DND-41 (cell line): ENCODE results near the gene ABHD16A.

Experiments
- ATAC-seq: fragments of 200-7000 bp; cut with Tn5 transposase; 3 replicates; pipeline ENCODE4 v1.9.1; 2021; ENCODE audit warnings: low read depth; ENCODE audit not compliant: insufficient read depth
- DNase-seq: peaks from one replicate; pipeline ENCODE4 v3.0.0-alpha.2; 2020
- H2AFZ ChIP-seq: 2 replicates; pipeline ENCODE4 v1.6.0; 2012; ENCODE audit warnings: low read depth, low read length
- H3K27ac ChIP-seq: 2 replicates; pipeline ENCODE4 v1.5.1; 2012; ENCODE audit warnings: low read length, inconsistent platforms
- H3K27me3 ChIP-seq: fragments of 200-600 bp; sonication (generic); 2 replicates; pipeline ENCODE4 v1.6.0; 2012; ENCODE audit warnings: low read length, mild to moderate bottlenecking, inconsistent platforms; ENCODE audit not compliant: insufficient read depth, poor library complexity
- H3K36me3 ChIP-seq: 2 replicates; pipeline ENCODE4 v1.5.1; 2012; ENCODE audit warnings: low read length, inconsistent platforms; ENCODE audit not compliant: insufficient read depth
- H3K4me1 ChIP-seq: 2 replicates; pipeline ENCODE4 v1.5.1; 2012; ENCODE audit warnings: mild to moderate bottlenecking, low read length; ENCODE audit not compliant: insufficient read depth
- H3K4me2 ChIP-seq: 2 replicates; pipeline ENCODE4 v1.6.0; 2012; ENCODE audit warnings: mild to moderate bottlenecking, moderate library complexity, low read length, inconsistent platforms; ENCODE audit not compliant: insufficient read depth
- H3K4me3 ChIP-seq, 2 experiments: fragments of 200-600 bp in 1 of 2; shearing (Covaris generic) in 1 of 2; 2 replicates each; pipeline ENCODE4 v1.5.1; 2012 to 2016; ENCODE audit warnings: inconsistent platforms in 2 of 2, low read length in 2 of 2, mild to moderate bottlenecking in 2 of 2, low read depth in 1 of 2, moderate library complexity in 1 of 2
- H3K79me2 ChIP-seq: 2 replicates; pipeline ENCODE4 v1.6.0; 2012; ENCODE audit warnings: low read length, inconsistent platforms; ENCODE audit not compliant: insufficient read depth
- H3K9ac ChIP-seq: 2 replicates; pipeline ENCODE4 v1.6.0; 2012; ENCODE audit warnings: low read depth, mild to moderate bottlenecking, inconsistent platforms, low read length, moderate library complexity
- H3K9me3 ChIP-seq: 2 replicates; pipeline ENCODE4 v1.5.1; 2012; ENCODE audit warnings: low read length, moderate library complexity, mild to moderate bottlenecking, inconsistent platforms; ENCODE audit not compliant: insufficient read depth, severe bottlenecking
- H4K20me1 ChIP-seq: 2 replicates; pipeline ENCODE4 v1.6.0; 2012; ENCODE audit warnings: low read length; ENCODE audit not compliant: insufficient read depth
- CTCF ChIP-seq: IDR thresholded peaks from 2 replicates; pipeline ENCODE4 v1.5.1; 2012; ENCODE audit warnings: borderline replicate concordance, low read length, moderate library complexity, mild to moderate bottlenecking; ENCODE audit not compliant: poor library complexity, severe bottlenecking; ENCODE audit errors: extremely low read depth
- EZH2 ChIP-seq: IDR thresholded peaks from 3 replicates; pipeline ENCODE4 v1.6.1; 2012; ENCODE audit warnings: borderline replicate concordance, low read depth, mild to moderate bottlenecking, moderate library complexity, low read length, inconsistent platforms; ENCODE audit not compliant: severe bottlenecking

ABHD16A gene

GRCh38 chr6:31701666-31702404 lies 1.3 kb downstream of the ABHD16A start:
- Histone ChIP-seq H3K9me3 (no peaks in the 10 kb centered on the region), H3K4me3 (peak overlapping the region; percentile 82 to 91), H3K79me2 (peaks cover 44% of the 10 kb centered on the region), H3K36me3 (peaks cover 39% of the 10 kb centered on the region), H3K9ac (peak overlapping the region; percentile 84), H3K27me3 (no peaks in the 10 kb centered on the region), H3K4me2 (peak overlapping the region; percentile 73), H3K4me1 (peaks cover 34% of the 10 kb centered on the region), H2AFZ (peak overlapping the region; percentile 76; the same call in 1 of the 2 replicates), H4K20me1 (no peaks in the 10 kb centered on the region), H3K27ac (peak overlapping the region; percentile 93)
- DNase-seq (no peak), ATAC-seq (0 out of 3 replicates have a peak, but pooled peaks have one; percentile 7)
- TF ChIP-seq CTCF: no peak
- TF ChIP-seq EZH2: no peak

DNA sequence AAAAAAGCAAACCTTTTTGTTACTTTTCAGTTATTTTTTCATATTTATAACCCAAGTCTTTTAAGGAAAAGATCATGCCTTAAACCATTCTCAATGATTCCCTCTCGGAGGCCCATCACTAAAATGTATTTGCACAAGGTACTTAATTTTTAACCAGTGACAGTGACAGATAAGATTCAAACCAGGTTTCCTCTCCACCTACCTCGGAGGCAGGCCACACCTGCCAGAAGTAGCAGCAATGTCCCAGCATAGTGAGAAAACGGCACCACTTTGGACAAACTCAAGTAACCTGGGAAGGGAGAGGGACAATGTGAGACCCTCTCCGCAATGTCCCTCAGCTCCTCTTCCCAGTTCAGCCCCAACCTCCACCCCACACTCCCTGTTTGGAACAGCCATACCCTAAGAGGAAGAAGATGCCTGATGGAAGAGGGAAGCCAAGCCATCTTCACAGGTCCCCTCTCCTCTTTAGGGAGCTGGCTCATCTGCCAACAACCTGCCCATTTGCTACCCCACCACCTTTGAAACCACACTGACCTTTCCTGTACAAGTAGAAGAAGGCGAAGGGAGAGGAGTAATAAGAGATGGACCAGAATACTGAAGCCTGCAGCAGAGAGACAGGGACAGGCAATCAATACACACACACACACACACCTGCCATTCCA lies 2.3 kb downstream of the ABHD16A start:
- Histone ChIP-seq H2AFZ (no peak overlapping the region), H3K9ac (peak overlapping the region; percentile 84; the same call in 1 of the 2 replicates), H3K27me3 (no peaks in the 10 kb centered on the region), H4K20me1 (no peaks in the 10 kb centered on the region), H3K9me3 (no peaks in the 10 kb centered on the region), H3K27ac (peak overlapping the region; percentile 53), H3K79me2 (peaks cover 44% of the 10 kb centered on the region), H3K4me3 (peak overlapping the region in 1 of 2 experiments; percentile 33; a peak in 2 of 4 replicates), H3K4me2 (peak overlapping the region; percentile 73), H3K4me1 (peaks cover 34% of the 10 kb centered on the region), H3K36me3 (peaks cover 44% of the 10 kb centered on the region)
- ATAC-seq (no peak), DNase-seq (no peak)
- TF ChIP-seq CTCF: no peak
- TF ChIP-seq EZH2: no peak

DNA sequence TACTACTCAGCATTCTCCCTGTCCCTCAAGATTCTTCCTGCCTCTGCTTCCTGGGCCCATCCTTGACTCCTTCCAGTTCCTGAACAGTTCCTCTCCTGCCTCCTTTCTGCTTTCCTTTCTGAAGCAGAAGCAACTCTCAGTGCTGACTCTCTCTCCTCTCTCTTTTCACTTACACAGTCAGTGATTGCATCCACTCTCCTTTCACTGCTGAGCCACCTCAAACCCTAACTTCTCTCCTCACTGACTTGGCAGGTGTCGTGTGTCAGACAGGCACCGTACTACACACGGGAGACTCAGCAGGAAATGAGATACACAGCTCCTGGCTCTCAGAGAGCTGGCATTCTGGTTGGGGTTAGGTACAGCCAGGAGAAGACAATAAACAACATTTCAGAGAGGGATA lies 5.6 kb downstream of the ABHD16A start:
- Histone ChIP-seq H3K4me3 (no peak overlapping the region), H3K27me3 (no peaks in the 10 kb centered on the region), H3K9me3 (no peaks in the 10 kb centered on the region), H3K79me2 (peaks cover 39% of the 10 kb centered on the region), H3K36me3 (peaks cover 73% of the 10 kb centered on the region), H4K20me1 (0 out of 2 replicates have a peak, but pooled peaks cover 4% of the 10 kb centered on the region), H3K4me2 (no peak overlapping the region), H2AFZ (no peak overlapping the region), H3K9ac (no peak overlapping the region), H3K4me1 (peaks cover 25% of the 10 kb centered on the region), H3K27ac (no peak overlapping the region)
- TF ChIP-seq CTCF: no peak
- TF ChIP-seq EZH2: no peak
- DNase-seq (no peak), ATAC-seq (no peak)
